ENCODE measurements around the gene BEST3.

The BEST3 gene

GRCh38 chr12:69698769-69699540, at the start of gene BEST3:
TSS of gene BEST3 (minus strand) at chr12:69699303. CDS start at chr12:69697798, 1,505 bp downstream.
- DNase-seq, result peak; percentile 94

GRCh38 chr12:69744109-69744508, 45.0 kb upstream of the BEST3 start:
- no peak for DNase-seq

- peak; percentile 68 for DNase-seq
These were observed 40.4 kb upstream of the BEST3 start for GRCh38 chr12:69739287-69740191.

- peak; percentile 89 for DNase-seq
These were observed 39.5 kb upstream of the BEST3 start, which contains the start of gene RAB3IP for GRCh38 chr12:69738351-69739286. TSS of gene RAB3IP (plus strand) at chr12:69738860. CDS start at chr12:69755409, 16,549 bp downstream.

GRCh38 chr12:69733638-69734037, 34.5 kb upstream of the BEST3 start:
- DNase-seq, result no peak

GRCh38 chr12:69732088-69732487, 33.0 kb upstream of the BEST3 start:
- no peak for DNase-seq

GRCh38 chr12:69726922-69727321, 27.8 kb upstream of the BEST3 start:
- DNase-seq, result no peak

GRCh38 chr12:69720750-69721149, 21.6 kb upstream of the BEST3 start:
- DNase-seq, result no peak

- DNase-seq, result no peak
These were observed 20.5 kb upstream of the BEST3 start for GRCh38 chr12:69719336-69720316.

GRCh38 chr12:69714542-69714941, 15.4 kb upstream of the BEST3 start:
- DNase-seq, result no peak

GRCh38 chr12:69712826-69713225, 13.7 kb upstream of the BEST3 start:
- no peak for DNase-seq

GRCh38 chr12:69708649-69709048, 9.5 kb upstream of the BEST3 start:
- no peak for DNase-seq

- DNase-seq, result no peak
These were observed 5.3 kb upstream of the BEST3 start for GRCh38 chr12:69704357-69704756.

GRCh38 chr12:69703146-69703642, 4.1 kb upstream of the BEST3 start:
- no peak for DNase-seq

GRCh38 chr12:69701826-69702225, 2.7 kb upstream of the BEST3 start:
- DNase-seq, result peak; percentile 17

GRCh38 chr12:69698054-69698453, 1.0 kb downstream of the BEST3 start:
- DNase-seq, result no peak

- DNase-seq, result no peak
These were observed 5.0 kb downstream of the BEST3 start for GRCh38 chr12:69694123-69694522.

- DNase-seq, result no peak
These were observed 9.5 kb downstream of the BEST3 start for GRCh38 chr12:69689638-69690037.

- no peak for DNase-seq
These were observed 10.4 kb downstream of the BEST3 start for GRCh38 chr12:69688471-69689427.

- DNase-seq, result no peak
These were observed 11.1 kb downstream of the BEST3 start for GRCh38 chr12:69688021-69688420.
